Activated T-helper 17 cell treated with anti-CD3 and anti-CD28 coated beads, Interleukin-2, amount 50 U/mL, for 72 hours (primary cell): ENCODE results near the gene PAWR. TPM values are rescaled to one million over a fixed set of nuclear protein-coding genes. Genes with fewer than 3 reads are reported as not detected.

Source experiments
- ATAC-seq: fragments of 150-1000 bp; cut with Tn5 transposase; replicated peaks from 2 replicates; pipeline ENCODE4 v1.10.0; 2021; ENCODE audit warnings: mild to moderate bottlenecking, moderate library complexity
- H3K27ac Mint-ChIP-seq: one replicate; pipeline ENCODE4 v1.8.0; 2022; ENCODE audit warnings: mixed read lengths
- H3K27me3 Mint-ChIP-seq: one replicate; pipeline ENCODE4 v1.8.0; 2022; ENCODE audit warnings: mixed read lengths
- H3K36me3 Mint-ChIP-seq: one replicate; pipeline ENCODE4 v1.8.0; 2022; ENCODE audit warnings: low read depth, mild to moderate bottlenecking, mixed read lengths
- H3K4me1 Mint-ChIP-seq: one replicate; pipeline ENCODE4 v1.8.0; 2022; ENCODE audit warnings: mixed read lengths
- H3K4me3 Mint-ChIP-seq: one replicate; pipeline ENCODE4 v1.8.0; 2022; ENCODE audit warnings: mild to moderate bottlenecking, mixed read lengths
- H3K9me3 Mint-ChIP-seq: one replicate; pipeline ENCODE4 v1.8.0; 2022; ENCODE audit warnings: mixed read lengths
- total RNA-seq, 2 donors: library from RNA; stranded (reverse); gene quantifications; one replicate each; pipeline ENCODE4 v1.2.3, GENCODE V29; 2022

PAWR gene
- total RNA-seq, 2 donors from 2014 or later, result 1.2 to 5.6 TPM

DNA sequence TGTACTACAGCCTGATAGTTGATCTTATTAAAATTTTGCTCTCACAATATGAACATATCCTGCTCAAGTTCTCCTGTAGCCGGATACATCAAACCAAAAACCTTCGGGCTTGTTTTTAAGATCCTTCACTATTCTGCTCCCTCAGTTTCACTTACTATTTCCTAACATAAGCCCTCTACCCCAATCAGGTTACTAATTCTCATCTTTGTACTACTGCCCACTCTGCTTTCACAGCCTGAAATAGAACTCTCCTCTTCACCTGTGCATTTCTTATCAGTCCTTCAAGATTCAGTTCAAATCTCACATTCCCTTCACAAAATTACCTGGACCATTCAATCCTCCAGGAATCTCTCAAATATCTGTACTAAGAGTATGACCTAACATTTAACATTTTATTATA, 14.2 kb downstream of the PAWR start:
- H3K4me3 Mint-ChIP-seq, result no peak overlapping the region
- no peak for ATAC-seq
- H3K36me3 Mint-ChIP-seq, result no peaks in the 10 kb centered on the region
- no peaks in the 10 kb centered on the region for H3K4me1 Mint-ChIP-seq
- H3K27me3 Mint-ChIP-seq, result peaks cover 20% of the 10 kb centered on the region
- peaks cover 3% of the 10 kb centered on the region for H3K9me3 Mint-ChIP-seq
- no peak overlapping the region for H3K27ac Mint-ChIP-seq

DNA sequence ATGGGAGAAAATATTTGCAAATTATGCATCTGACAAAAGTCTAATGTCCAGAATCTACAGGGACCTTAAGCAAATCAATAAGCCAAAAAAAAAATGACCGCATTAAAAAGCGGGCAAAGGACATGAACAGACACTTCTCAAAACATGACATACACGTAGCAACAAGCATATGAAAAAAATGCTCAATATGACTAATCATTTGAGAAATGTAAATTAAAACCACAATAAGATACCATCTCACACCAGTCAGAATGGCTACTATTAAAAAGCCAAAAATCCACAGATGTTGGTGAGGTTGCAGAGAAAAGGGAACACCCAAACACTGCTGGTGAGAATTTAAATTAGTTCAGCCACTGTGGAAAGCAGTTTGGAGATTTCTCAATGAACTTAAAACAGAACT, 16.1 kb downstream of the PAWR start:
- H3K36me3 Mint-ChIP-seq, result no peaks in the 10 kb centered on the region
- no peak overlapping the region for H3K27ac Mint-ChIP-seq
- H3K4me3 Mint-ChIP-seq, result no peak overlapping the region
- ATAC-seq, result no peak
- H3K4me1 Mint-ChIP-seq, result no peaks in the 10 kb centered on the region
- H3K27me3 Mint-ChIP-seq, result peaks cover 10% of the 10 kb centered on the region
- peaks cover 3% of the 10 kb centered on the region for H3K9me3 Mint-ChIP-seq

GRCh38 chr12:79673354-79673753, 17.4 kb downstream of the PAWR start:
- peak; percentile 26 for ATAC-seq
- H3K9me3 Mint-ChIP-seq, result peaks cover 3% of the 10 kb centered on the region

GRCh38 chr12:79668113-79668512, 22.7 kb downstream of the PAWR start:
- H3K4me3 Mint-ChIP-seq, result no peak overlapping the region
- H3K4me1 Mint-ChIP-seq, result no peaks in the 10 kb centered on the region
- H3K27ac Mint-ChIP-seq, result no peak overlapping the region
- H3K9me3 Mint-ChIP-seq, result peaks cover 3% of the 10 kb centered on the region
- peaks cover 10% of the 10 kb centered on the region for H3K27me3 Mint-ChIP-seq
- H3K36me3 Mint-ChIP-seq, result no peaks in the 10 kb centered on the region
- ATAC-seq, result no peak

More at GRCh38 chr12:79673354-79673753, 17.4 kb downstream of the PAWR start:
- Mint-ChIP-seq H3K4me1 (no peaks in the 10 kb centered on the region), H3K27me3 (peaks cover 10% of the 10 kb centered on the region), H3K27ac (no peak overlapping the region), H3K36me3 (no peaks in the 10 kb centered on the region), H3K4me3 (no peak overlapping the region)

DNA sequence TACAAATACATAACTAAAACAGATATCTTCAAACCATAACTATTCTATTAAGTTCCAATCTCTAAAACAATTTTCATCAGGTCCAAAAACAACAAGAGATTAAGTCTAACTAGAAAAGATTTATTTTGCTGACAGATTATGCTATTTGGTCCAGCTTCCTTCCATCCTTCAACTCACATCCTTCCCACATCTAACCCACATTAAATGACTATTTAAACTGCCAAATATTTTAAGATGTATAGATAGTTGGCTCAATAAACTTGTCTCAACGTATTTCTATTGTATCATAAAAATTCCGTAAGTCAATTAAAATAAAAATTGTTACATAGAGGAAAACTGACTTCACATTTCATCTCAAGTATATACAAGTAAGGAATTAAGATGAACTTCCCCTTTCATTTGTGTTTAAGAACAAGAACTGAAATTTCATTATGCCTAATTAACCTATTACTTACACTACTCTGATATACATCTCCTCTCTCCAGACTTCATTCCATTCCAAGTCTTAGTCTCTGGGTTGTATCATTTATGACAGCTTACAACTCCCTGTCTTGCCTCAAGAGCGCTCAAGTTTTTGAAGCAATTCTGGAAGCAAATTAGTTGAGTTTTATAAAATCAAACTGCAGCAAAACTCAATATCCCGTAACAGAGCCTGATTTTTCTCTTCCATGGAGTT, 25.4 kb downstream of the PAWR start:
- Mint-ChIP-seq H3K4me3 (no peak overlapping the region), H3K36me3 (no peaks in the 10 kb centered on the region), H3K27me3 (peaks cover 4% of the 10 kb centered on the region), H3K9me3 (no peaks in the 10 kb centered on the region), H3K4me1 (no peaks in the 10 kb centered on the region), H3K27ac (no peak overlapping the region)
- no peak for ATAC-seq

GRCh38 chr12:79664518-79664917, 26.2 kb downstream of the PAWR start:
- H3K27me3 Mint-ChIP-seq, result peaks cover 4% of the 10 kb centered on the region

DNA sequence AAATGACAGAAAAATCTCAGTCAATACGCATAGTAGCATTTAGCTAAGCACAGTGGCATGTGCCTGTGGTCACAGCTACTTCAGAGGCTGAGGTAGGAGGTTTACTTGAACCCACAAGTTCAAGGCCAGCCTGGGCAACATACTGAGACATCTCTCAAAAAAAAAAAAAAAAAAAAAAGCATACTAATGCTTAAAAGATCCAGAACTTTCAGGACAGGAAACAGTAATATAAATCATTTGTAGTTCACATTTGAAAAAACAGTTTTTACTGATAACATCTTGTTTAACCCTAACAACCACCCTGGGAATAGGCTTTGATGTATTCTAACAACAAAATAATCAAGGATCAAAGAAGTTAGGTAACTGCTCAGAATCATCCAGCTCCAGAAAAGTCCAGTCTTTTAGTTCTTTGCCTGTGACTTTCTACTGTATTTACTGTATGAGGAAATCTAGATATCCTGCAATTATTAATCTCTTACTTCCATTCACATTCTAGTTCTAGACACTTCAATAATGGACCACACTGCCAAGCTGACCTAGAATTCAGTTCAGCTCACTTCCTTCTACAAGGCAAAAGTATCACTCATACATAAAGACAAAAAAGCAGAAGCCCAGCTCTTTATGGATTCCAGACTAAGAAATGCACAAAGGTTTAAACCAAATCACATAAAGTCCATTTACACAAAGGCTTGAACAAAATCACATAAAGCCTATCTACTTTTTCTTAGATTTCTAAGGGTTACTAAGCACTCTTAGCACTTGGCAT, 28.5 kb downstream of the PAWR start:
- Mint-ChIP-seq H3K27me3 (no peaks in the 10 kb centered on the region), H3K9me3 (no peaks in the 10 kb centered on the region), H3K4me3 (no peak overlapping the region), H3K27ac (no peak overlapping the region), H3K4me1 (no peaks in the 10 kb centered on the region), H3K36me3 (no peaks in the 10 kb centered on the region)
- ATAC-seq, result no peak

More at GRCh38 chr12:79664518-79664917, 26.2 kb downstream of the PAWR start:
- no peaks in the 10 kb centered on the region for H3K9me3 Mint-ChIP-seq
- H3K4me3 Mint-ChIP-seq, result no peak overlapping the region
- H3K4me1 Mint-ChIP-seq, result no peaks in the 10 kb centered on the region
- no peaks in the 10 kb centered on the region for H3K36me3 Mint-ChIP-seq
- no peak overlapping the region for H3K27ac Mint-ChIP-seq
- no peak for ATAC-seq

DNA sequence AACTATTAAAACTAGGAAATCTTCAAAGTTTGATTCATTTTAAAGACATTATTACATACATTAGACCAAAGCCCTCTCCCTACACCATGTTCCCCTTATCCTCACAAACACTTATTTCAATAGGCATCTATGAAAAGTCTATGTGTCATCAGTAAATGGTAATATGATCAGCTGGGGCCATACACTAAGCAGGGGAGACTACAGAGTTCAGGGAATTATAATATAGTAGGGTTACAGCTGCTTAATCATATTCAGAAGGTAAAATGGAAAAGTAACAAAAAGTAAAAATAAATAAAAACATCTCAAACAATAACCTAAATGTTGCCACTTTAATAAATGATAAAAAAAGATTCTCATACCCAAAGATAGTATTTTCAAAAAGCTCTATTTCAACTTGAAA, 29.1 kb downstream of the PAWR start:
- Mint-ChIP-seq H3K27me3 (no peaks in the 10 kb centered on the region), H3K27ac (no peak overlapping the region), H3K4me3 (no peak overlapping the region), H3K9me3 (no peaks in the 10 kb centered on the region), H3K4me1 (no peaks in the 10 kb centered on the region), H3K36me3 (no peaks in the 10 kb centered on the region)
- ATAC-seq, result no peak

- H3K27ac Mint-ChIP-seq, result no peak overlapping the region
- no peaks in the 10 kb centered on the region for H3K4me1 Mint-ChIP-seq
- H3K9me3 Mint-ChIP-seq, result peaks cover 4% of the 10 kb centered on the region
- no peak for ATAC-seq
- H3K36me3 Mint-ChIP-seq, result no peaks in the 10 kb centered on the region
- H3K27me3 Mint-ChIP-seq, result peaks cover 7% of the 10 kb centered on the region
- H3K4me3 Mint-ChIP-seq, result no peak overlapping the region
These were observed 30.8 kb downstream of the PAWR start for GRCh38 chr12:79659961-79660431.

GRCh38 chr12:79658221-79658620, 32.5 kb downstream of the PAWR start:
- Mint-ChIP-seq H3K27me3 (peaks cover 7% of the 10 kb centered on the region), H3K4me1 (no peaks in the 10 kb centered on the region), H3K27ac (no peak overlapping the region), H3K36me3 (no peaks in the 10 kb centered on the region), H3K4me3 (no peak overlapping the region), H3K9me3 (peaks cover 4% of the 10 kb centered on the region)
- no peak for ATAC-seq

GRCh38 chr12:79657136-79657535, 33.6 kb downstream of the PAWR start:
- Mint-ChIP-seq H3K36me3 (no peaks in the 10 kb centered on the region), H3K4me3 (no peak overlapping the region), H3K9me3 (peaks cover 4% of the 10 kb centered on the region), H3K4me1 (no peaks in the 10 kb centered on the region), H3K27ac (no peak overlapping the region), H3K27me3 (peaks cover 7% of the 10 kb centered on the region)
- ATAC-seq, result no peak

DNA sequence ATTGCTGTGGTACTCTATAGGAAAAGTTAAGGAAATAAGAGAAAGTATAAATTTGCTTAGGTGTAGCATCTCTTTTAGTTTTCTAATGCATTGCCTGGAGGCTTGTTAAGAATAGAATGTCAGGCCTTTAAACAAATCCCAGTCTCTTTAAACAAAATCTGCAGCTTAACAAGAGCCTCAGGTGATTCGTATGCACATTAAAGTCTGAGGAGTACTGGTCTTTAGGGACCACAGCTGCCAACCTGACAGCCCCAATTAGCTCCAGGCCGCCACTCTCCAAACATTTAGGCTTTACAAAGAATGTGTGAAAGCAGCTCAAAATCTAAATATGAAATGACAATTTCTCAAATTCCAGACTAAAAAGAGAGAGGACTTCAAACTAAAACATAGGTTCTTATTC, 35.7 kb downstream of the PAWR start:
- no peak for ATAC-seq
- peaks cover 4% of the 10 kb centered on the region for H3K9me3 Mint-ChIP-seq
- no peaks in the 10 kb centered on the region for H3K36me3 Mint-ChIP-seq
- H3K27me3 Mint-ChIP-seq, result peaks cover 7% of the 10 kb centered on the region
- H3K4me1 Mint-ChIP-seq, result no peaks in the 10 kb centered on the region
- no peak overlapping the region for H3K4me3 Mint-ChIP-seq
- H3K27ac Mint-ChIP-seq, result no peak overlapping the region

GRCh38 chr12:79652521-79652920, 38.2 kb downstream of the PAWR start:
- H3K4me3 Mint-ChIP-seq, result no peak overlapping the region
- H3K27me3 Mint-ChIP-seq, result peaks cover 7% of the 10 kb centered on the region
- H3K27ac Mint-ChIP-seq, result no peak overlapping the region
- H3K36me3 Mint-ChIP-seq, result no peaks in the 10 kb centered on the region
- peaks cover 4% of the 10 kb centered on the region for H3K9me3 Mint-ChIP-seq
- no peak for ATAC-seq
- H3K4me1 Mint-ChIP-seq, result no peaks in the 10 kb centered on the region

DNA sequence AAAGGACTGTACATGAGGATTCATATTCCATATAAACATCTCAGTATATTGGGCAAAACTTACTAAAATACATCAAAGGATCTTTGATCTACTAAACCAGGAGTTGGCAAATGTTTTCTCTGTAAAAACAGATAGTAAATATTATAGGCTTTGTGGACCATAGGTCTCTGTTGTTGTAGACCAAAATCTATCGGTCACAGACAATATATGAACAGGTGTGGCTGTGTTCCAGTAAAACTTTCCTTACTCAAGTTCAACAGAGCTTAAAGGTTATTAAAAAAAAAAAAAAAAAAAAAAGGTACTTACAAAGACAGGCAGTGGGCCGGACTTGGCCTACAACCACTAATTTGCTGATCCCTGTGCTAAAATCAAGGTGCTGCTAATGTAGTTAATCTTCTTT, 40.3 kb downstream of the PAWR start:
- Mint-ChIP-seq H3K4me1 (no peaks in the 10 kb centered on the region), H3K36me3 (no peaks in the 10 kb centered on the region), H3K27me3 (no peaks in the 10 kb centered on the region), H3K27ac (no peak overlapping the region), H3K4me3 (no peak overlapping the region), H3K9me3 (no peaks in the 10 kb centered on the region)
- no peak for ATAC-seq

GRCh38 chr12:79648881-79649280, 41.9 kb downstream of the PAWR start:
- no peak overlapping the region for H3K4me3 Mint-ChIP-seq
- H3K27ac Mint-ChIP-seq, result no peak overlapping the region
- H3K27me3 Mint-ChIP-seq, result no peaks in the 10 kb centered on the region
- H3K4me1 Mint-ChIP-seq, result no peaks in the 10 kb centered on the region
- H3K9me3 Mint-ChIP-seq, result no peaks in the 10 kb centered on the region
- no peak for ATAC-seq
- H3K36me3 Mint-ChIP-seq, result no peaks in the 10 kb centered on the region
